ENCODE data around the gene PCNT. TPM values are rescaled to one million over a fixed set of nuclear protein-coding genes. Genes with fewer than 3 reads are reported as not detected.

The PCNT gene
- total and polyA plus RNA-seq, 2 of the 8 experiments (the other 6 are each of a cell fraction or from before 2014, with no cell fraction given), result 9.9 to 45.1 TPM

- H3K36me3 ChIP-seq (ENCODE audit: control insufficient read depth in 2 of 4, insufficient read depth in 4 of 4, low read length in 3 of 4), result peaks cover 21 to 41% (median 35%) of the 10 kb centered on the region in 4 experiments; a peak in 7 of 8 replicates
- TF ChIP-seq EP300 (IDR thresholded peaks at IDR 0.05; ENCODE audit: borderline replicate concordance in 1 of 2, low read depth in 2 of 2, low read length in 2 of 2) (no peak), CTCF (IDR thresholded peaks at IDR 0.05; ENCODE audit: control extremely low read depth in 1 of 3, insufficient read depth in 1 of 3, low read depth in 1 of 3, low read length in 3 of 3) (no peak), HDAC6 (IDR thresholded peaks at IDR 0.05; ENCODE audit: low read depth, low read length) (no peak), BRCA1 (IDR thresholded peaks at IDR 0.05; ENCODE audit: low read depth, low read length) (no peak), TBP (IDR thresholded peaks at IDR 0.05; ENCODE audit: low read depth, low read length) (no peak), TAF7 (optimal IDR thresholded peaks at IDR 0.05; ENCODE audit: borderline replicate concordance, low read depth, low read length) (no peak), CHD2 (IDR thresholded peaks at IDR 0.05; ENCODE audit: low read length) (no peak), ATF3 (IDR thresholded peaks at IDR 0.05; ENCODE audit: insufficient read depth, low read depth, low read length) (no peak)
- H3K4me2 ChIP-seq (ENCODE audit: insufficient read depth in 1 of 2, low read depth in 2 of 2, low read length in 2 of 2), result no peak overlapping the region
- no peaks in the 10 kb centered on the region for H3K4me1 ChIP-seq (replicated peaks in 1 of 4; ENCODE audit: control insufficient read depth in 3 of 4, insufficient read depth in 4 of 4, low read length in 3 of 4)
- no peak overlapping the region for H2BK120ac ChIP-seq (replicated peaks; ENCODE audit: low read depth, low read length)
- H2AK5ac ChIP-seq (ENCODE audit: low read depth, low read length), result no peak overlapping the region
- peaks cover 0 to 12% of the 10 kb centered on the region in 2 experiments for H4K20me1 ChIP-seq (replicated peaks in 1 of 2; ENCODE audit: control insufficient read depth in 1 of 2, insufficient read depth in 2 of 2, low read length in 2 of 2)
- H3K4ac ChIP-seq (replicated peaks; ENCODE audit: insufficient read length, low read depth, low read length), result no peak overlapping the region
- no peak overlapping the region for H4K91ac ChIP-seq (replicated peaks; ENCODE audit: insufficient read length, low read length)
- WGBS, 2 experiments (ENCODE audit: extremely low coverage in 1 of 2, insufficient coverage in 1 of 2, insufficient read length in 1 of 2, insufficient replicate concordance in 2 of 2, low coverage in 1 of 2, low lambda C conversion rate in 2 of 2, missing lambda C conversion rate in 1 of 2), result 95% methylated on average over 19 of the region's 19 CpGs; no CpG with 5 or more reads in 1 of the 2 experiments
- H3K23me2 ChIP-seq (ENCODE audit: low read depth, low read length), result no peaks in the 10 kb centered on the region
- ChIA-PET POLR2A (ENCODE audit: partially characterized antibody) (no interaction called here), CTCF (ENCODE audit: partially characterized antibody) (no interaction called here)
- no peaks in the 10 kb centered on the region for H3K79me2 ChIP-seq (ENCODE audit: control insufficient read depth in 1 of 2, insufficient read depth in 2 of 2, low read length in 2 of 2)
- no peak overlapping the region for H2BK5ac ChIP-seq (ENCODE audit: low read depth, low read length)
- H3K79me1 ChIP-seq (ENCODE audit: low read depth, low read length), result peaks cover 3% of the 10 kb centered on the region; the same call in 1 of the 2 replicates
- FAIRE-seq (no peak), DNase-seq (ENCODE audit: low read depth in 1 of 2, low spot score in 2 of 2) (no peak)
- no peak overlapping the region for H4K8ac ChIP-seq (ENCODE audit: extremely low read depth, insufficient read depth, low read length)
- H3K23ac ChIP-seq (ENCODE audit: insufficient read length), result no peak overlapping the region
- H3K27ac ChIP-seq (ENCODE audit: low read depth, low read length), result no peak overlapping the region
- no peak overlapping the region for H3K18ac ChIP-seq (ENCODE audit: extremely low read depth, low read length)
- H3K4me3 ChIP-seq (ENCODE audit: extremely low read depth in 1 of 4, insufficient read depth in 2 of 4, low read depth in 3 of 4, low read length in 4 of 4), result no peak overlapping the region
- H2BK20ac ChIP-seq (ENCODE audit: low read length), result no peak overlapping the region
- no peaks in the 10 kb centered on the region for H3K27me3 ChIP-seq (replicated peaks in 1 of 4; ENCODE audit: control insufficient read depth in 3 of 4, extremely low read depth in 1 of 4, insufficient read depth in 3 of 4, low read length in 3 of 4)
- H3K14ac ChIP-seq (ENCODE audit: insufficient read length), result no peak overlapping the region
- H2BK12ac ChIP-seq (ENCODE audit: low read depth, low read length), result no peak overlapping the region
- no peak overlapping the region for H3K56ac ChIP-seq (replicated peaks; ENCODE audit: insufficient read length, low read depth, low read length)
- H4K5ac ChIP-seq (ENCODE audit: insufficient read length, low read depth, low read length), result no peak overlapping the region
- H2BK15ac ChIP-seq (ENCODE audit: low read length), result no peak overlapping the region
- H2AFZ ChIP-seq (ENCODE audit: low read length), result no peak overlapping the region
- no peak overlapping the region for H3K9ac ChIP-seq (replicated peaks in 1 of 4; ENCODE audit: extremely low read depth in 1 of 4, low read depth in 3 of 4, low read length in 3 of 4)
- H3K9me3 ChIP-seq (ENCODE audit: insufficient read depth in 2 of 2, low read depth in 1 of 2, low read length in 1 of 2), result no peaks in the 10 kb centered on the region
These were observed 33.9 kb downstream of the PCNT start for GRCh38 chr21:46357684-46358425.
